ENCODE measurements around the gene YOD1.

Gene YOD1

GRCh38 chr1:207027206-207027777 is 23.7 kb downstream of the YOD1 start:
- H3K27me3 ChIP-seq (ENCODE audit: control insufficient read depth, insufficient read depth, low read length, poor library complexity, severe bottlenecking): no peaks in the 10 kb centered on the region
- WGBS, 2 experiments: 95 to 96% methylated on average over 18 of the region's 18 CpGs
- H3K27ac ChIP-seq (ENCODE audit: insufficient read depth, low read depth, low read length, poor library complexity, severe bottlenecking): no peak overlapping the region

GRCh38 chr1:207026104-207026534 is 24.9 kb downstream of the YOD1 start:
- H3K9me3 ChIP-seq (ENCODE audit: control insufficient read depth, low read length): no peaks in the 10 kb centered on the region
- 85 to 90% methylated on average over 4 of the region's 4 CpGs for WGBS, 2 experiments
- H3K4me3 ChIP-seq (ENCODE audit: insufficient read depth, low read depth, low read length): no peak overlapping the region
- H3K36me3 ChIP-seq (ENCODE audit: control insufficient read depth, insufficient read depth, low read length): no peaks in the 10 kb centered on the region
- H3K4me1 ChIP-seq (ENCODE audit: control insufficient read depth, insufficient read depth, low read length): peaks cover 6% of the 10 kb centered on the region
- H3K27me3 ChIP-seq (ENCODE audit: control insufficient read depth, insufficient read depth, low read length, poor library complexity, severe bottlenecking): no peaks in the 10 kb centered on the region
- H3K27ac ChIP-seq (ENCODE audit: insufficient read depth, low read depth, low read length, poor library complexity, severe bottlenecking): no peak overlapping the region

More at GRCh38 chr1:207027206-207027777, 23.7 kb downstream of the YOD1 start:
- peaks cover 6% of the 10 kb centered on the region for H3K4me1 ChIP-seq (ENCODE audit: control insufficient read depth, insufficient read depth, low read length)
- no peaks in the 10 kb centered on the region for H3K36me3 ChIP-seq (ENCODE audit: control insufficient read depth, insufficient read depth, low read length)
- H3K4me3 ChIP-seq (ENCODE audit: insufficient read depth, low read depth, low read length): no peak overlapping the region
- H3K9me3 ChIP-seq (ENCODE audit: control insufficient read depth, low read length): no peaks in the 10 kb centered on the region

- Histone ChIP-seq H3K36me3 (ENCODE audit: control insufficient read depth, insufficient read depth, low read length) (no peaks in the 10 kb centered on the region), H3K9me3 (ENCODE audit: control insufficient read depth, low read length) (no peaks in the 10 kb centered on the region), H3K4me3 (ENCODE audit: insufficient read depth, low read depth, low read length) (no peak overlapping the region), H3K4me1 (ENCODE audit: control insufficient read depth, insufficient read depth, low read length) (peaks cover 6% of the 10 kb centered on the region), H3K27ac (ENCODE audit: insufficient read depth, low read depth, low read length, poor library complexity, severe bottlenecking) (no peak overlapping the region), H3K27me3 (ENCODE audit: control insufficient read depth, insufficient read depth, low read length, poor library complexity, severe bottlenecking) (no peaks in the 10 kb centered on the region)
- 44 to 45% methylated on average over 5 of the region's 5 CpGs for WGBS, 2 experiments
Observed at GRCh38 chr1:207025146-207025880, 25.7 kb downstream of the YOD1 start.

GRCh38 chr1:207024202-207025145 is 26.5 kb downstream of the YOD1 start:
- peaks cover 6% of the 10 kb centered on the region for H3K4me1 ChIP-seq (ENCODE audit: control insufficient read depth, insufficient read depth, low read length)
- no peaks in the 10 kb centered on the region for H3K9me3 ChIP-seq (ENCODE audit: control insufficient read depth, low read length)
- H3K36me3 ChIP-seq (ENCODE audit: control insufficient read depth, insufficient read depth, low read length): no peaks in the 10 kb centered on the region
- whole genome bisulfite sequencing, 2 experiments: 68 to 69% methylated on average over 16 to 18 of the region's 18 CpGs
- no peak overlapping the region for H3K4me3 ChIP-seq (ENCODE audit: insufficient read depth, low read depth, low read length)
- no peak overlapping the region for H3K27ac ChIP-seq (ENCODE audit: insufficient read depth, low read depth, low read length, poor library complexity, severe bottlenecking)
- no peaks in the 10 kb centered on the region for H3K27me3 ChIP-seq (ENCODE audit: control insufficient read depth, insufficient read depth, low read length, poor library complexity, severe bottlenecking)

- no peaks in the 10 kb centered on the region for H3K9me3 ChIP-seq (ENCODE audit: control insufficient read depth, low read length)
- no peak overlapping the region for H3K4me3 ChIP-seq (ENCODE audit: insufficient read depth, low read depth, low read length)
- H3K4me1 ChIP-seq (ENCODE audit: control insufficient read depth, insufficient read depth, low read length): peaks cover 6% of the 10 kb centered on the region
- no peak overlapping the region for H3K27ac ChIP-seq (ENCODE audit: insufficient read depth, low read depth, low read length, poor library complexity, severe bottlenecking)
- no peaks in the 10 kb centered on the region for H3K36me3 ChIP-seq (ENCODE audit: control insufficient read depth, insufficient read depth, low read length)
- 93 to 96% methylated on average over 8 of the region's 8 CpGs for WGBS, 2 experiments
- no peaks in the 10 kb centered on the region for H3K27me3 ChIP-seq (ENCODE audit: control insufficient read depth, insufficient read depth, low read length, poor library complexity, severe bottlenecking)
Observed at GRCh38 chr1:207022996-207023679, 27.9 kb downstream of the YOD1 start.

GRCh38 chr1:207021876-207022596 is 29.0 kb downstream of the YOD1 start:
- peaks cover 6% of the 10 kb centered on the region for H3K4me1 ChIP-seq (ENCODE audit: control insufficient read depth, insufficient read depth, low read length)
- no peaks in the 10 kb centered on the region for H3K27me3 ChIP-seq (ENCODE audit: control insufficient read depth, insufficient read depth, low read length, poor library complexity, severe bottlenecking)
- WGBS, 2 experiments: 95% methylated on average over 15 of the region's 15 CpGs
- H3K9me3 ChIP-seq (ENCODE audit: control insufficient read depth, low read length): no peaks in the 10 kb centered on the region
- H3K27ac ChIP-seq (ENCODE audit: insufficient read depth, low read depth, low read length, poor library complexity, severe bottlenecking): no peak overlapping the region
- H3K36me3 ChIP-seq (ENCODE audit: control insufficient read depth, insufficient read depth, low read length): no peaks in the 10 kb centered on the region
- no peak overlapping the region for H3K4me3 ChIP-seq (ENCODE audit: insufficient read depth, low read depth, low read length)

GRCh38 chr1:207021139-207021861 is 29.7 kb downstream of the YOD1 start:
- no peak overlapping the region for H3K4me3 ChIP-seq (ENCODE audit: insufficient read depth, low read depth, low read length)
- H3K4me1 ChIP-seq (ENCODE audit: control insufficient read depth, insufficient read depth, low read length): peaks cover 6% of the 10 kb centered on the region
- no peaks in the 10 kb centered on the region for H3K9me3 ChIP-seq (ENCODE audit: control insufficient read depth, low read length)
- H3K27me3 ChIP-seq (ENCODE audit: control insufficient read depth, insufficient read depth, low read length, poor library complexity, severe bottlenecking): no peaks in the 10 kb centered on the region
- no peak overlapping the region for H3K27ac ChIP-seq (ENCODE audit: insufficient read depth, low read depth, low read length, poor library complexity, severe bottlenecking)
- WGBS, 2 experiments: 79 to 90% methylated on average over 8 of the region's 8 CpGs
- H3K36me3 ChIP-seq (ENCODE audit: control insufficient read depth, insufficient read depth, low read length): no peaks in the 10 kb centered on the region

GRCh38 chr1:207020709-207021107 is 30.3 kb downstream of the YOD1 start:
- Histone ChIP-seq H3K9me3 (ENCODE audit: control insufficient read depth, low read length) (no peaks in the 10 kb centered on the region), H3K4me3 (ENCODE audit: insufficient read depth, low read depth, low read length) (no peak overlapping the region), H3K27me3 (ENCODE audit: control insufficient read depth, insufficient read depth, low read length, poor library complexity, severe bottlenecking) (no peaks in the 10 kb centered on the region), H3K36me3 (ENCODE audit: control insufficient read depth, insufficient read depth, low read length) (no peaks in the 10 kb centered on the region), H3K4me1 (ENCODE audit: control insufficient read depth, insufficient read depth, low read length) (peaks cover 6% of the 10 kb centered on the region), H3K27ac (ENCODE audit: insufficient read depth, low read depth, low read length, poor library complexity, severe bottlenecking) (no peak overlapping the region)
- 93 to 97% methylated on average over 4 of the region's 4 CpGs for WGBS, 2 experiments
